Endothelial cell of umbilical vein (primary cell): ENCODE results near the gene BAZ1B. TPM values are rescaled to one million over a fixed set of nuclear protein-coding genes. Genes with fewer than 3 reads are reported as not detected.

ENCODE experiments used
- BruUV-seq: library from RNA; stranded (reverse); fragments of 400-500 nt; replicated peaks from 2 replicates; lab custom pipeline; 2021; lab: Mats Ljungman, UMichigan
- CTCF ChIA-PET: fragments of 300-600, 350-600 bp; sonication (Branson Sonifier 250); formaldehyde crosslinking; loops from one replicate; lab custom pipeline; 2021; ENCODE audit warnings: antibody characterized with exemption, inconsistent platforms; lab: Charles Lee
- POLR2A ChIA-PET: fragments of 300-600, 350-600 bp; sonication (Branson Sonifier 250); formaldehyde crosslinking; loops from one replicate; lab custom pipeline; 2021; ENCODE audit warnings: antibody characterized with exemption, inconsistent platforms; lab: Charles Lee
- DNase-seq: peaks from one replicate; pipeline ENCODE4 v3.0.0-alpha.2; 2011; ENCODE audit warnings: low read depth, low spot score
- FAIRE-seq: peaks from 2 replicates; lab custom pipeline; 2011; peaks lifted over from hg19 to GRCh38; lab: Jason Lieb, UNC
- H2AFZ ChIP-seq: 2 replicates; pipeline ENCODE4 v1.6.0; 2012; ENCODE audit warnings: low read depth, low read length, control low read depth, inconsistent platforms
- H3K27ac ChIP-seq: 2 replicates; pipeline ENCODE4 v1.5.1; 2011; ENCODE audit warnings: low read depth, mild to moderate bottlenecking, control low read depth, low read length, moderate library complexity; ENCODE audit not compliant: insufficient read depth
- H3K27me3 ChIP-seq, 2 experiments: 2 replicates each; pipeline versions ENCODE4 v1.6.0 to v1.6.1; 2011; ENCODE audit warnings: low read length in 2 of 2, mixed read lengths in 1 of 2; ENCODE audit not compliant: control insufficient read depth in 2 of 2, insufficient read depth in 2 of 2
- H3K36me3 ChIP-seq, 2 experiments: 2 replicates in 1 of 2; 3 replicates in 1 of 2; pipeline ENCODE4 v1.5.1; 2011; ENCODE audit warnings: low read length in 2 of 2, mild to moderate bottlenecking in 1 of 2, moderate library complexity in 1 of 2; ENCODE audit not compliant: control insufficient read depth in 2 of 2, insufficient read depth in 2 of 2; ENCODE audit errors: extremely low read depth in 1 of 2
- H3K4me1 ChIP-seq: 3 replicates; pipeline ENCODE4 v1.5.1; 2011; ENCODE audit warnings: mild to moderate bottlenecking, low read length; ENCODE audit not compliant: control insufficient read depth, insufficient read depth; ENCODE audit errors: extremely low read depth
- H3K4me2 ChIP-seq: 2 replicates; pipeline ENCODE4 v1.6.1; 2011; ENCODE audit warnings: low read length, control low read depth, mixed read lengths; ENCODE audit not compliant: insufficient read depth
- H3K4me3 ChIP-seq, 3 experiments: fragments of 200-600 bp in 1 of 3; sonication (generic), shearing (Covaris generic) in 1 of 3; replicated peaks in 1 of 3; 2 replicates each; pipeline ENCODE4 v1.5.1; 2011 to 2016; ENCODE audit warnings: control low read depth in 3 of 3, low read length in 3 of 3, mild to moderate bottlenecking in 2 of 3, inconsistent platforms in 1 of 3, low read depth in 1 of 3, moderate library complexity in 1 of 3; ENCODE audit not compliant: insufficient read depth in 1 of 3
- H3K79me2 ChIP-seq: 2 replicates; pipeline ENCODE4 v1.6.0; 2012; ENCODE audit warnings: low read length, inconsistent platforms; ENCODE audit not compliant: control insufficient read depth, insufficient read depth
- H3K9ac ChIP-seq: replicated peaks from 2 replicates; pipeline ENCODE3; 2011; ENCODE audit warnings: low read length, control low read depth; ENCODE audit not compliant: insufficient read depth; ENCODE audit errors: extremely low read depth
- H3K9me1 ChIP-seq: replicated peaks from 3 replicates; pipeline ENCODE4 v1.6.0; 2011; ENCODE audit warnings: mild to moderate bottlenecking, low read length; ENCODE audit not compliant: control insufficient read depth, insufficient read depth; ENCODE audit errors: extremely low read depth
- H3K9me3 ChIP-seq: replicated peaks from 2 replicates; pipeline ENCODE4 v1.5.1; 2012; ENCODE audit warnings: low read length, inconsistent platforms; ENCODE audit not compliant: control insufficient read depth, insufficient read depth
- H4K20me1 ChIP-seq: replicated peaks from 2 replicates; pipeline ENCODE3; 2011; ENCODE audit warnings: mild to moderate bottlenecking, low read length; ENCODE audit not compliant: control insufficient read depth, insufficient read depth; ENCODE audit errors: extremely low read depth
- EZH2 ChIP-seq: IDR thresholded peaks from 2 replicates; pipeline ENCODE4 v1.6.1; 2012; ENCODE audit warnings: borderline replicate concordance, low read depth, mild to moderate bottlenecking, moderate library complexity, low read length, inconsistent platforms; ENCODE audit not compliant: severe bottlenecking
- FOS ChIP-seq: IDR thresholded peaks from 2 replicates; pipeline ENCODE4 v1.6.1; 2011; ENCODE audit warnings: mild to moderate bottlenecking, low read length, moderate library complexity, borderline replicate concordance; ENCODE audit not compliant: insufficient read depth
- GATA2 ChIP-seq: IDR thresholded peaks from 2 replicates; pipeline ENCODE4 v1.7.0; 2011; ENCODE audit warnings: low read depth, mild to moderate bottlenecking, moderate library complexity, mixed read lengths, low read length; ENCODE audit not compliant: insufficient read length, insufficient read depth
- JUN ChIP-seq: IDR thresholded peaks from 2 replicates; pipeline ENCODE4 v1.6.1; 2011; ENCODE audit warnings: borderline replicate concordance, low read depth; ENCODE audit not compliant: insufficient read length, insufficient read depth
- MYC ChIP-seq: IDR thresholded peaks from one replicate; pipeline ENCODE4 v1.6.1; 2011; ENCODE audit warnings: mild to moderate bottlenecking, low read depth, low read length
- POLR2A ChIP-seq: IDR thresholded peaks from 2 replicates; pipeline ENCODE4 v1.6.1; 2012; ENCODE audit warnings: low read depth, mild to moderate bottlenecking, control low read depth, low read length
- POLR2AphosphoS5 ChIP-seq: IDR thresholded peaks from 2 replicates; pipeline ENCODE4 v1.6.1; 2012; ENCODE audit warnings: low read depth, mild to moderate bottlenecking, control low read depth, low read length, moderate library complexity; ENCODE audit not compliant: insufficient read depth
- dilution Hi-C: fragments of 300-500 bp; cut with MboI; formaldehyde crosslinking; loops from one replicate; pipeline ENCODE4 v1.15.0; 2019; ENCODE audit warnings: low sequenced_read_pairs; ENCODE audit not compliant: extremely low pct_ligation_motif_present
- intact Hi-C: fragments of 100-400 bp; cut with micrococcal nuclease; formaldehyde crosslinking; loops from one replicate; pipeline ENCODE4 v1.10.0; 2022
- polyA plus RNA-seq, 4 experiments: library from polyadenylated mRNA; depleted of rRNA in 3 of 4; stranded (reverse) in 3 of 4; unstranded in 1 of 4; fragments of >200 nt; gene quantifications; 2 replicates each; pipeline versions ENCODE4 v1.2.1 to v1.2.3, GENCODE V29; 2011 to 2012; ENCODE audit warnings: missing spikeins in 1 of 4
- total RNA-seq: library from RNA; stranded (reverse); gene quantifications from 2 replicates; pipeline ENCODE4 v1.2.3, GENCODE V29; 2021
- TF ChIP-seq, protein P1 (sequence below): IDR thresholded peaks from 2 replicates; pipeline ENCODE4 v1.6.1; 2011; ENCODE audit not compliant: insufficient read depth, insufficient read length
- TF ChIP-seq, protein P2 (sequence below), 2 donors: IDR thresholded peaks; 1 replicate in 1 of 2; 2 replicates in 1 of 2; pipeline ENCODE4 v1.5.1; 2011; ENCODE audit warnings: low read length in 2 of 2, mild to moderate bottlenecking in 2 of 2, moderate library complexity in 2 of 2, control low read depth in 1 of 2, inconsistent platforms in 1 of 2, low read depth in 1 of 2; ENCODE audit not compliant: insufficient read depth in 1 of 2; ENCODE audit errors: extremely low read depth in 1 of 2

Gene BAZ1B
- total and polyA plus RNA-seq, 2 donors (not counting 3 experiments of a cell fraction or from before 2014, with no cell fraction given) = 16.2 to 74.7 TPM

DNA sequence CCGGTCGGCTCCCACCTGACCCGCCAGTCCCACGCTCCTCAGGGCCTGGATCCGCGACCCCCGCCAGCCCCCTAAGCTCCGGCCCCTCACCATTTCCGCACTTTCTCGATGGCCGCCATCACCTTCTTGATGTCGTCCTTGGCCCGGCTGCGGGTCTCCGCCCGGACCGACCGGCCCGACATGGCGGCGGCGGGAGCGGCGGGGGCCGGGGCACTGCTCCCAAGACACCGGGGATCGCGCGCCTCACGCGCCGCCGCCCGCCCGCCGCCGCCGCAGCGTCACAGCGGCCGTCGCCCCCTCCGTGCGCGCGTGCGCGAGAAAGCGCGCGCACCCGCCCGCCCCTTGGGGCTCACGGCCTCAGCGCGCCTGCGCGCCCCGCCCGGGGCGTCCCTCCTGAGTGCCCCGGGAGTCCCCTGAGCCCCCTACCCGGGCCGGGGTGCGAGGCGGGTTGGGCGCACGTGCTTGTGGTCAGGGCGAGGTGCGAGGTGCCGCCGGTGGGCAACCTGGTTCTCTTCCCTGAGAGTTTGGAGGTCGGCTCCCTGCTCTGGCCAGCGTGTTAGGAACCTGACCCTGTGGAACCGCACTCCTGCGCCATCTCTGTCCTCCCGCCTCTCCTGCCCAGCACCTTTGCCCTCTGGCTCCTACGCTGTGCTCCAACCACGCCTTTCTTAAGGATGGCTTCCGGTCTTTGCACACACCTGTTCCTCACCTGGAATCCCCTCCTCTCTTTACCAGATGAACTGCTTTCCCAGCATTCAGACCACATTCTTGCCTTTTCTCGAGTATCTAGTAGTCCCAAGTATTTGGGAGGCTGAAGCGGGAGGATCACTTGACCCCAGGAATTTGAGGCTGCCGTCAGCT is 35.5 kb upstream of the BAZ1B start, which contains the start of gene BCL7B:
Gene BCL7B, minus strand, starts transcription at position 294 of the 861 bp plus-strand sequence. Its CDS starts 112 bp downstream, at position 182.
- peaks cover 2% of the 10 kb centered on the region for H4K20me1 ChIP-seq
- peak within 1 kb of the TSS; percentile 99 for H3K27ac ChIP-seq
- peak within 1 kb of the TSS; percentile 69 to 90 (median 82) for H3K4me3 ChIP-seq
- CTCF ChIA-PET = interaction anchor here (0.8 to 1.1 kb wide), 2 partner anchors 20 to 49 kb away, joined by 3 to 5 read pairs; partner anchors contain the start of gene TBL2
- FAIRE-seq (no peak), DNase-seq (peak; percentile 69)
- peaks cover 18% of the 10 kb centered on the region for H3K4me1 ChIP-seq
- TF ChIP-seq MYC (no peak), GATA2 (no peak), POLR2AphosphoS5 (peak; percentile 82), EZH2 (no peak), FOS (no peak), JUN (no peak), POLR2A (peak; percentile 76)
- TF ChIP-seq, protein P1, sequence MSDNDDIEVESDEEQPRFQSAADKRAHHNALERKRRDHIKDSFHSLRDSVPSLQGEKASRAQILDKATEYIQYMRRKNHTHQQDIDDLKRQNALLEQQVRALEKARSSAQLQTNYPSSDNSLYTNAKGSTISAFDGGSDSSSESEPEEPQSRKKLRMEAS = peak; percentile 47
- TF ChIP-seq, protein P2, sequence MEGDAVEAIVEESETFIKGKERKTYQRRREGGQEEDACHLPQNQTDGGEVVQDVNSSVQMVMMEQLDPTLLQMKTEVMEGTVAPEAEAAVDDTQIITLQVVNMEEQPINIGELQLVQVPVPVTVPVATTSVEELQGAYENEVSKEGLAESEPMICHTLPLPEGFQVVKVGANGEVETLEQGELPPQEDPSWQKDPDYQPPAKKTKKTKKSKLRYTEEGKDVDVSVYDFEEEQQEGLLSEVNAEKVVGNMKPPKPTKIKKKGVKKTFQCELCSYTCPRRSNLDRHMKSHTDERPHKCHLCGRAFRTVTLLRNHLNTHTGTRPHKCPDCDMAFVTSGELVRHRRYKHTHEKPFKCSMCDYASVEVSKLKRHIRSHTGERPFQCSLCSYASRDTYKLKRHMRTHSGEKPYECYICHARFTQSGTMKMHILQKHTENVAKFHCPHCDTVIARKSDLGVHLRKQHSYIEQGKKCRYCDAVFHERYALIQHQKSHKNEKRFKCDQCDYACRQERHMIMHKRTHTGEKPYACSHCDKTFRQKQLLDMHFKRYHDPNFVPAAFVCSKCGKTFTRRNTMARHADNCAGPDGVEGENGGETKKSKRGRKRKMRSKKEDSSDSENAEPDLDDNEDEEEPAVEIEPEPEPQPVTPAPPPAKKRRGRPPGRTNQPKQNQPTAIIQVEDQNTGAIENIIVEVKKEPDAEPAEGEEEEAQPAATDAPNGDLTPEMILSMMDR (IDR thresholded peaks at IDR 0.05; ENCODE audit: extremely low read depth in 1 of 2, insufficient read depth in 1 of 2, low read depth in 1 of 2, low read length in 2 of 2) = no peak
- peaks cover 40% of the 10 kb centered on the region for H3K79me2 ChIP-seq
- dilution Hi-C loops = no loop called here
- H2AFZ ChIP-seq = peak within 1 kb of the TSS; percentile 99
- TSS peak; percentile 69 for BruUV-seq
- H3K9me3 ChIP-seq = no peaks in the 10 kb centered on the region
- H3K36me3 ChIP-seq = no peaks in the 10 kb centered on the region
- H3K9ac ChIP-seq = peak within 1 kb of the TSS; percentile 100
- peak within 1 kb of the TSS; percentile 96 for H3K4me2 ChIP-seq
- no peaks in the 10 kb centered on the region for H3K27me3 ChIP-seq
- intact Hi-C loops = loop anchor here (1.0 kb wide), 2 partner anchors 21 to 35 kb away; partner anchors contain the start of genes BAZ1B and TBL2
- POLR2A ChIA-PET = interaction anchor here (0.7 to 1.3 kb wide), 3 partner anchors 20 to 36 kb away, joined by 3 to 5 read pairs (median 4); partner anchors contain the start of genes BAZ1B and TBL2
- H3K9me1 ChIP-seq = no peaks in the 10 kb centered on the region
